ENCODE data around the gene GPX3.

The GPX3 gene

DNA sequence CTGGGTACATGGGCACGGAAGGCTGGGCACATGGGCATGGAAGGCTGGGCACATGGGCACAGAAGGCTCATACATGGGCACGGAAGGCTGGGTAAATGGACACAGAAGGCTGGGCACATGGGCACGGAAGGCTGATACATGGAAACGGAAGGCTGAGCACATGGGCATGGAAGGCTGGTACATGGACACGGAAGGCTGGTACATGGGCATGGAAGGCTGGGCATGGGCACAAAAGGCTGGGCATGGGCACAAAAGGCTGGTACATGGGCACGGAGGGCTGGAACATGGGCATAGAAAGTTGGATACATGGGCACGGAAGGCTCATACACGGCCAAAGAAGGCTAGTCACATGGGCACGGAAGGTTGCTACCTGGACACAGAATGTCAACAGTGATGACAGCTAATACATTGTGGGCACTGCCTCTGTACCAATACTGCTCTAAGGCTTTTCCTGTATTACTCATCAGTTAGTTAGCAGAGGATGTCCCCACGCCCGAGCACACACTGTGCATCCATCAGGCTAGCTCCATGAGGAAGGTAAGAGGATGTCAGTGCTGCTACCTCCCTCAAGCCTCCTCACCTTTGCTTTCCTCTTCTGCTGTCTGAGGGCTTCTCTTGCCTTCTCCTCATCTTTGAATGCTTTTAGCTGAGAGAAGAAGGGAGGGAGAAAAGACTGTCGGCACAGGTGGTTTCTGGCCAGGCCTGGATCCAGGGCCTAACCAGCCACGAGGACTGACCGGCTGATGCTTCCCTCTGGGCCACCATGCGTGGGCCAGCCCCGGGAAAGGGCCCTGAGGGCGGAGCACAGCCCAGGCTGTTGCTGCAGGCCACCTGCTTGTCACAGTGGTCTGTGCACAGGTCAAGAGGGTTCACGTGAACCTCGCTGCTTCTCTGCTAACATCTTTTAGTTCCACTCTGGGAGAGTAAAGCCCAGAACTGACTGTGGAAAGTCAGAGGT lies 14.3 kb downstream of the GPX3 start:
- no peaks in the 10 kb centered on the region for H3K9me3 ChIP-seq (ENCODE audit: control insufficient read depth in 1 of 2, low read length in 2 of 2)
- H3K27me3 ChIP-seq (ENCODE audit: low read depth, low read length), result no peaks in the 10 kb centered on the region
- peaks cover 15 to 26% of the 10 kb centered on the region in 2 donors for H3K4me1 ChIP-seq (ENCODE audit: control insufficient read depth in 1 of 2, insufficient read depth in 2 of 2, low read length in 2 of 2)
- H3K36me3 ChIP-seq (ENCODE audit: control insufficient read depth in 1 of 2, insufficient read depth in 2 of 2, low read length in 2 of 2), result peaks cover 70 to 75% of the 10 kb centered on the region in 2 donors
- H3K27ac ChIP-seq (ENCODE audit: low read length), result no peak overlapping the region
- H3K4me3 ChIP-seq (ENCODE audit: low read depth in 1 of 2, low read length in 2 of 2), result no peak overlapping the region

DNA sequence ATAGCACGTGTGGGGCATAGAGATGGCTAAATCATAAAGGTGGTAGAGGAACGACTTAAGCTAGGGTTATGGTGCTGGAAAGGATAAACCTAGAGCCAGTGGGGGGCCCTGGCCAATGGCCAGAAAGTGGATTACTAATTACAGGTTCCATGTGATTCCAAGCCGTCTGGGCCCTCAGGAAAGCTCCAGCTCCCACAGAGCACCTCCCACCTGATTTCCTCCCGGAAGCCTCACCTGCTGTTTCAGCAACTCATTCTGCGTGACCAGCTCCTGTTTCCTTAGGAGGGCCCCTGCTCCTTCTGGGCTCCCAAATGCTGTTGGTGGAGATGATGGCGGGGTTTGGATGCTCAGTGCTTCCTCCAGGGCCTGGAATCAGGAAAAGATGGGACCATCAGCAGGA lies 16.2 kb downstream of the GPX3 start:
- no peak overlapping the region for H3K27ac ChIP-seq (ENCODE audit: low read length)
- no peaks in the 10 kb centered on the region for H3K27me3 ChIP-seq (ENCODE audit: low read depth, low read length)
- H3K36me3 ChIP-seq (ENCODE audit: control insufficient read depth in 1 of 2, insufficient read depth in 2 of 2, low read length in 2 of 2), result peaks cover 66 to 70% of the 10 kb centered on the region in 2 donors
- peaks cover 15 to 24% of the 10 kb centered on the region in 2 donors for H3K4me1 ChIP-seq (ENCODE audit: control insufficient read depth in 1 of 2, insufficient read depth in 2 of 2, low read length in 2 of 2)
- no peaks in the 10 kb centered on the region for H3K9me3 ChIP-seq (ENCODE audit: control insufficient read depth in 1 of 2, low read length in 2 of 2)
- H3K4me3 ChIP-seq (ENCODE audit: low read depth in 1 of 2, low read length in 2 of 2), result no peak overlapping the region

DNA sequence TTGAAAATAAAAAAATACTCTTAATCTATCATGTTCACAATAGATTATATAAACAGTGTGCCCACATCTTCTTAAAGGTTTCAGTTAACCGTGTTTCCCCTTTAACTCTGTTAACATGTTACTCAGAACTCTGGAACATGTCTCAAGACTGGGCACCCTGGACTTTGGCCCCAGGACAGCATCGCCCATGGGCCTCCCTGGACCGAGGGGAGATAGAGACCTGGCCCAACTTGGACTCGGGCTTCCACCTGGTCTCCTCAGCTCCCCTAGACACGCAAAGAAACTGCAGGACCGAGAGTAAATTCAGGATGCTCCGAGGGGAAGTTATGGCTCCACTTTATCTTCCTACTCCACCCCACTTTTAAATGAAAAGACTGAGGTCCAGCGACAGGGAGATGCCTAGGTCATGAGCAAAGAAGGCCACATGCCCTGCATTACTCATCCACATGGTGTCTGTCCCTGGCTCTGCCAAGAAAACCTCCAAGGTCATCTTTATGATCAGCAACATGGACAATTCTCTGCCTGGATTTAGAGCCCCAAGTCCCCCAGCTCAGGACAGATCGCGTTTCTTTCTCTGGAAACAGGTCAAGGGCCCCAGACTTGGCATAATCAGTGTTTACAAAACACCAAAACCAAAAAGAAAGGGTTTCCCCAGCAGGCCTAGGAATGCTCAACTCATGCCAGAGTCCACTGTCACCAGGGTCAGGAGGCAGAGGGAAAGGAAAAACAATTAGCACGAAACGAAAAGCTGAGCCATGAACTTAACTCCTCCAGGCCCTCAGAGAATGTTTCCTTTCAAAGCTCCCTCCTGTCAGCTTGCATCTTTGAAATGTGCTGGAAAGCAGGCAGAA lies 17.4 kb downstream of the GPX3 start:
- no peaks in the 10 kb centered on the region for H3K9me3 ChIP-seq (ENCODE audit: control insufficient read depth in 1 of 2, low read length in 2 of 2)
- H3K4me1 ChIP-seq (ENCODE audit: control insufficient read depth in 1 of 2, insufficient read depth in 2 of 2, low read length in 2 of 2), result peaks cover 15 to 24% of the 10 kb centered on the region in 2 donors
- no peak overlapping the region for H3K4me3 ChIP-seq (ENCODE audit: low read depth in 1 of 2, low read length in 2 of 2)
- peaks cover 70% of the 10 kb centered on the region in 2 donors for H3K36me3 ChIP-seq (ENCODE audit: control insufficient read depth in 1 of 2, insufficient read depth in 2 of 2, low read length in 2 of 2)
- no peaks in the 10 kb centered on the region for H3K27me3 ChIP-seq (ENCODE audit: low read depth, low read length)
- peak overlapping the region; percentile 77 for H3K27ac ChIP-seq (ENCODE audit: low read length)

DNA sequence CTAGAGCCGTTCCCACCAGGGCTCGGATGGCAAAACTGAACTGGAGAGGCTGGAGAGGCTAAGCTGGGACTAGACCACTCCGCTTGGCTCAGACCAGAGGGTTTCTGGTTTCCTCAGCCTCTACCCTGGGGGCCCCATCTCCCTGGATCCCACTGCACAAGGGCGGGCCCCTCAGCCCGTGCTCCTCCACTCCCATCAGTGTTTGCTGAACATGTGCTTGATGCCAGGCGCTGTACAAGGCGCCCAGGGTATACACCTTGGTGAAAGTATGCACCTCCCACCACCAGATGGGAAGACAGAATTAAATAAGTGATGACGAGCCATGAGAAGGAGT lies 18.0 kb downstream of the GPX3 start:
- Histone ChIP-seq H3K9me3 (ENCODE audit: control insufficient read depth in 1 of 2, low read length in 2 of 2) (no peaks in the 10 kb centered on the region), H3K4me1 (ENCODE audit: control insufficient read depth in 1 of 2, insufficient read depth in 2 of 2, low read length in 2 of 2) (peaks cover 15 to 24% of the 10 kb centered on the region in 2 donors), H3K4me3 (ENCODE audit: low read depth in 1 of 2, low read length in 2 of 2) (no peak overlapping the region), H3K27me3 (ENCODE audit: low read depth, low read length) (no peaks in the 10 kb centered on the region), H3K36me3 (ENCODE audit: control insufficient read depth in 1 of 2, insufficient read depth in 2 of 2, low read length in 2 of 2) (peaks cover 69 to 72% of the 10 kb centered on the region in 2 donors), H3K27ac (ENCODE audit: low read length) (peak overlapping the region; percentile 77)

DNA sequence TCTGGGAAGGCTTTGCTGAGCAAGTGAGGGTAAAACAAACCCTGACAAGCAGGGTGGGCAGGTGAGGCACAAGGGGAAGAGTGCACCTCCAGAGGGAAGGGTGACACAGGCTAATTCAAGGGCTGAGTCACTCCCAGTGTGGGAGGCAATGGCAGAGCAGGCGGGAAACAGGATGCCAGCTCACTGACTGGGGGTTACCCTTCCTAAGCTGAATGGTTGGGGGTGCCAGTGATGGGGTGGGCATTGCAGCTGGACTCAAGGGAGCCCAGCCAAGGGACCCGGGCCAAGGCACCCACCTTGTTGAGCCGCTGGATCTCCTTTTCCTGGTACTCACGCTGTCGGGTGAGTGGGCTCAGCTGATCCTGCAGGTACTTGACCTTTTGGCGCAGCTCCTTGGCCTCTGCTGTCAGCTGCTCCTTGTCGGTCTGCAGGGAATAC lies 18.4 kb downstream of the GPX3 start:
- Histone ChIP-seq H3K36me3 (ENCODE audit: control insufficient read depth in 1 of 2, insufficient read depth in 2 of 2, low read length in 2 of 2) (peaks cover 65 to 71% of the 10 kb centered on the region in 2 donors), H3K4me1 (ENCODE audit: control insufficient read depth in 1 of 2, insufficient read depth in 2 of 2, low read length in 2 of 2) (peaks cover 15 to 24% of the 10 kb centered on the region in 2 donors), H3K27me3 (ENCODE audit: low read depth, low read length) (no peaks in the 10 kb centered on the region), H3K27ac (ENCODE audit: low read length) (peak overlapping the region; percentile 77), H3K9me3 (ENCODE audit: control insufficient read depth in 1 of 2, low read length in 2 of 2) (no peaks in the 10 kb centered on the region), H3K4me3 (ENCODE audit: low read depth in 1 of 2, low read length in 2 of 2) (no peak overlapping the region)

DNA sequence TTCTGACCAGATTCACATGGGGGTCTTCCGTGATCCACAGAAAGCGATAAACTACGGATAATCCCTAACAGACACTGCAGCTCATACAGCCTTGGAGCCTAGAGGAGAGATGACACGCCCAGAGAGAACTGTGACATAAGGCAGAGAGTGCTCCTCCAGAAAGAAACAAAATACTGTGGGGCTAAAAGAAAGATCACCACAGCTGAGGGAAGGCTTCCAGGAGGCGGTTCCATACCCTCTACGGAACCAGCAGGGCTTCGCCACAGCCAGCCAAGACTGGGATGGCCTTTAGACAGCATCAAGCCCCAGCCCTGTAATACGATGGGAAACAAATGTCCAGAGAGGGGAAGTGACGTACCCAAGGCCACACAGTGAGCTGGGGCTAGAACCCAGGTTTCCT lies 19.3 kb downstream of the GPX3 start:
- no peaks in the 10 kb centered on the region for H3K27me3 ChIP-seq (ENCODE audit: low read depth, low read length)
- H3K27ac ChIP-seq (ENCODE audit: low read length), result peak overlapping the region; percentile 23
- peaks cover 15 to 24% of the 10 kb centered on the region in 2 donors for H3K4me1 ChIP-seq (ENCODE audit: control insufficient read depth in 1 of 2, insufficient read depth in 2 of 2, low read length in 2 of 2)
- H3K36me3 ChIP-seq (ENCODE audit: control insufficient read depth in 1 of 2, insufficient read depth in 2 of 2, low read length in 2 of 2), result peaks cover 60 to 67% of the 10 kb centered on the region in 2 donors
- H3K4me3 ChIP-seq (ENCODE audit: low read depth in 1 of 2, low read length in 2 of 2), result no peak overlapping the region
- H3K9me3 ChIP-seq (ENCODE audit: control insufficient read depth in 1 of 2, low read length in 2 of 2), result no peaks in the 10 kb centered on the region

DNA sequence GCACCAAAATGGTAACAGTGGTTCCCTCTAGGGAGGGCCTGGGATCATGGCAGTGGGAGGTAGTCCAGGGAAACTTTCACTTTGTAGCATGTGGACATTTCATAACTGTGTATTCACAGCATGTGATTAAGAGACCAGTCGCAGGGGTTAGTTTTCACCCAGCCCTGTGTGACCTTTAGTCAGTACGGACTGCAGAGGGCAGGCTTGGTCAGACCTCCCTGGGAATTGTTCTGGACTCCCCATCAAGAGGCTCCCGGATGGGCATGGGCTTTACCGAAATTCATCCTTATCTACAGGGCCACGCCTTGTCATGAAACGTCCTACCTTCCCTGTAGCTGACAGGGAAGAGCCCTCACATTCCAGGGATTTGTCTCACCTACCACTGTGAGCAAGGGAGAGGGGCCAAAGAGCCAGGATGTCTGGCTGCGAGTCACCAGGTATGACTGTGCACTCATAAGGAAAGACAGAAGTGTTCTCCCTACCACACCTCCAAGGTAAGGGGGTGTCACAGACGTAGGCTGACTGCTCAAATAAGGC lies 19.9 kb downstream of the GPX3 start:
- Histone ChIP-seq H3K27ac (ENCODE audit: low read length) (peak overlapping the region; percentile 31), H3K27me3 (ENCODE audit: low read depth, low read length) (no peaks in the 10 kb centered on the region), H3K4me3 (ENCODE audit: low read depth in 1 of 2, low read length in 2 of 2) (no peak overlapping the region), H3K4me1 (ENCODE audit: control insufficient read depth in 1 of 2, insufficient read depth in 2 of 2, low read length in 2 of 2) (peaks cover 15 to 24% of the 10 kb centered on the region in 2 donors), H3K36me3 (ENCODE audit: control insufficient read depth in 1 of 2, insufficient read depth in 2 of 2, low read length in 2 of 2) (peaks cover 59 to 66% of the 10 kb centered on the region in 2 donors), H3K9me3 (ENCODE audit: control insufficient read depth in 1 of 2, low read length in 2 of 2) (no peaks in the 10 kb centered on the region)

DNA sequence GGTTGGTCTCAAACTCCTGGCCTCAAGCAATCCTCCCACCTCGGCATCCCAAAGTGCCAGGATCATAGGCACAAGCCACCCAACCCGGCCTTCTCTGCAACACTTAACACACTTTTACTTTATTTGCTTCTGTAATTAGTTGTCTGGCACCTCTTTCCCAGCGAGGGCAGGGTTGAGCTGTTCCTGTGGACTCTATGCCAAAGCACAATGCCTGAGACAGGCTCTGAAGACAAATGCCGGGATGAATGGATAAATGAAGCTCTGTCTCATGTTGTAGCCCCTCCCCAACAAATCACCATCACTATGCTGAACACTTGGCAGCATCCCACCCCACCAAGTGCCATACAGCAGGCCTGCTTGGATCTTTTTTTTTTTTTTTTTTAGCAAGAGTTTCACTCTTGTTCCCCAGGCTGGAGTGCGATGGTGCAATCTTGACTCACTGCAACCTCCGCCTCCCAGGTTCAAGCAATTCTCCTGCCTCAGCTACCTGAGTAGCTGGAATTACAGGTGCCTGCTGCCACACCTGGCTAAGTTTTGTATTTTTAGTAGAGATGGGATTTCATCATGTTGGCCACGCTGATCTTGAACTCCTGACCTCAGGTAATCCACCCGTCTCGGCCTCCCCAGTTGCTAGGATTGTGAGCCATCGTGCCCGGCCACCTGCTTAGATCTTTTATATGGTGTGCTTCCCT lies 21.3 kb downstream of the GPX3 start:
- peaks cover 15 to 24% of the 10 kb centered on the region in 2 donors for H3K4me1 ChIP-seq (ENCODE audit: control insufficient read depth in 1 of 2, insufficient read depth in 2 of 2, low read length in 2 of 2)
- no peak overlapping the region for H3K27ac ChIP-seq (ENCODE audit: low read length)
- H3K9me3 ChIP-seq (ENCODE audit: control insufficient read depth in 1 of 2, low read length in 2 of 2), result no peaks in the 10 kb centered on the region
- no peaks in the 10 kb centered on the region for H3K27me3 ChIP-seq (ENCODE audit: low read depth, low read length)
- H3K4me3 ChIP-seq (ENCODE audit: low read depth in 1 of 2, low read length in 2 of 2), result no peak overlapping the region
- peaks cover 58 to 65% of the 10 kb centered on the region in 2 donors for H3K36me3 ChIP-seq (ENCODE audit: control insufficient read depth in 1 of 2, insufficient read depth in 2 of 2, low read length in 2 of 2)

DNA sequence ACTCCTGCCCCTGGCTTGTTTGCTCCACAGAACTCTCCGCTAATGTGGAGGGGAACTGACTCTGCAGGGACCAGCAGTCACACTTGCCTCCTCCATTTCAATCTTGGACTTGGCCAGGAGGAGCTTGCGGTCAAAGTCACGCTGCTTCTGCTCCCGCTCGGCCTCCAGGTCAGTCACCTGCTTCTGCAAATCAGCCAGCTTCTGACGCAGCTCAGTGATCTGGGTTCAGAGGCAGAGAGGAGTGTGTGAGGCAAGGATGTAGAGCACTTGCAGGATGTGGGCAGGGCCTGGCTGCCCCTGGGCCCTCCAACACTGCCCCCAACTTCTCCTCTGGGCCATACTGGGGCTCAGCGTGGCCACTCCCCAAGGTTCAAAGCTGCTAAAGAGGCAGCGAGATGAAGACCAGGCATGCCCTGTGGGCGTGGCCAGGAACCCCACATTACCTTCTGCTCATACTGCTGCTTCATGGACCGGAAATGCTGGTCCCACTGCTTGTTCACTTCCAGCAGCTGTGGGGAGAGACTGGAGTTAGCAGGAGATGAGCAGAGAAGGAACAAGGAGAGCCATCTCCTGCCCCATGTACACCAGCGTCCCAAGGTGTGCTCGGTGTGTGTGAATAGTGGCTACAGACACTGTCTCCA lies 22.2 kb downstream of the GPX3 start:
- Histone ChIP-seq H3K36me3 (ENCODE audit: control insufficient read depth in 1 of 2, insufficient read depth in 2 of 2, low read length in 2 of 2) (peaks cover 58 to 68% of the 10 kb centered on the region in 2 donors), H3K27ac (ENCODE audit: low read length) (no peak overlapping the region), H3K4me1 (ENCODE audit: control insufficient read depth in 1 of 2, insufficient read depth in 2 of 2, low read length in 2 of 2) (peaks cover 15 to 22% of the 10 kb centered on the region in 2 donors), H3K27me3 (ENCODE audit: low read depth, low read length) (no peaks in the 10 kb centered on the region), H3K9me3 (ENCODE audit: control insufficient read depth in 1 of 2, low read length in 2 of 2) (no peaks in the 10 kb centered on the region), H3K4me3 (ENCODE audit: low read depth in 1 of 2, low read length in 2 of 2) (no peak overlapping the region)

DNA sequence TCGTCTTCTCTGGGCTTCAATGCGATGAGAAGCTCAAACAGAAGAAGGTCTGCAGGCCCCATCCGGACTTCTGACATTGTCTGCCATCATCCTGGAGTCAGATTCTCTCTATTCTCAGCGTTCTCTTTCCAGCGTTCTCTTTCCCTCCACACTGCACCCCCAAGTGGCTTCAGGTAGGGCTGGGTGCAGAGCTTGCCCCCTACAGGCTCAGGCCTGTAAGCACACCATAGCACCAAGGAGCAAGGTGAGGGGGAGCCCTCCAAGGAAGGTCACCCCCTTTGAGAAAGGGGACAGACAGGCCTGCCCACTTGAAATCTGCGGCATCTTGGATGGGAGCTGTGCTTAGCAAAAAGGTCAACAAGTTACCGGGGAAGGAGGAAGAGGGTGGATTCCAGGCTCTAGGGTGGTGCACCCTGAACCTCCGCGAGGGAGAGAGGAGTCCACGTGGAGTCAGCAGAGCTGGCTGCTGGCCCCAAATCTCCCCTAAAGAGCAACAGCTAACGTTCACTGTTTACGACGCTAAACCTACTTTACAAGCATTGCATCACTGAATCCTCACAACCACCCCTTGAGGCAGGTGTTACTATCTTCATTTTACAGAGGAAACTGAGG lies 27.5 kb downstream of the GPX3 start:
- Histone ChIP-seq H3K27ac (ENCODE audit: low read length) (no peak overlapping the region), H3K4me1 (ENCODE audit: control insufficient read depth in 1 of 2, insufficient read depth in 2 of 2, low read length in 2 of 2) (peaks cover 0 to 9% of the 10 kb centered on the region in 2 donors), H3K27me3 (ENCODE audit: low read depth, low read length) (no peaks in the 10 kb centered on the region), H3K9me3 (ENCODE audit: control insufficient read depth in 1 of 2, low read length in 2 of 2) (no peaks in the 10 kb centered on the region), H3K36me3 (ENCODE audit: control insufficient read depth in 1 of 2, insufficient read depth in 2 of 2, low read length in 2 of 2) (peaks cover 47 to 68% of the 10 kb centered on the region in 2 donors), H3K4me3 (ENCODE audit: low read depth in 1 of 2, low read length in 2 of 2) (no peak overlapping the region)
